Neuronal stem cell (in vitro differentiated cells): Measurements from ENCODE around the gene P4HA3.

ENCODE experiments used
- DNase-seq: peaks from one replicate; pipeline ENCODE4 v3.0.0-alpha.2; 2013; ENCODE audit warnings: low spot score
- H2AFZ ChIP-seq: one replicate; pipeline ENCODE4 v1.6.1; 2013; ENCODE audit warnings: mild to moderate bottlenecking, low read length, inconsistent platforms
- H2AK5ac ChIP-seq: 2 replicates; pipeline ENCODE4 v1.6.1; 2013; ENCODE audit warnings: low read depth, mild to moderate bottlenecking, inconsistent platforms, low read length, moderate library complexity, mixed read lengths
- H2BK120ac ChIP-seq: 2 replicates; pipeline ENCODE4 v1.6.1; 2013; ENCODE audit warnings: low read depth, mild to moderate bottlenecking, inconsistent platforms, low read length, moderate library complexity, mixed read lengths
- H2BK12ac ChIP-seq: one replicate; pipeline ENCODE4 v1.6.1; 2013; ENCODE audit warnings: low read length, inconsistent platforms
- H2BK15ac ChIP-seq: 2 replicates; pipeline ENCODE4 v1.6.1; 2013; ENCODE audit warnings: mild to moderate bottlenecking, low read length, inconsistent platforms, mixed read lengths
- H2BK5ac ChIP-seq: one replicate; pipeline ENCODE4 v1.6.1; 2013; ENCODE audit warnings: inconsistent platforms, mild to moderate bottlenecking, low read length, moderate library complexity
- H3K14ac ChIP-seq: one replicate; pipeline ENCODE4 v1.6.1; 2013; ENCODE audit warnings: low read length, inconsistent platforms
- H3K18ac ChIP-seq: 2 replicates; pipeline ENCODE4 v1.6.1; 2013; ENCODE audit warnings: low read length, inconsistent platforms
- H3K23ac ChIP-seq: 2 replicates; pipeline ENCODE4 v1.6.1; 2013; ENCODE audit warnings: low read depth, mild to moderate bottlenecking, mixed read lengths, low read length, inconsistent platforms; ENCODE audit not compliant: poor library complexity
- H3K27ac ChIP-seq: replicated peaks from 3 replicates; pipeline ENCODE4 v1.5.1; 2013; ENCODE audit warnings: low read length, inconsistent platforms
- H3K27me3 ChIP-seq, 3 experiments: 2 replicates each; pipeline ENCODE4 v1.6.1; 2013; ENCODE audit warnings: low read length in 3 of 3, mild to moderate bottlenecking in 2 of 3, inconsistent platforms in 1 of 3, low read depth in 1 of 3, mixed read lengths in 1 of 3, moderate library complexity in 1 of 3; ENCODE audit not compliant: control insufficient read depth in 3 of 3, insufficient read depth in 3 of 3
- H3K36me3 ChIP-seq, 2 donors: replicated peaks in 1 of 2; 2 replicates each; pipeline ENCODE4 v1.6.1; 2013; ENCODE audit warnings: low read length in 2 of 2; ENCODE audit not compliant: control insufficient read depth in 2 of 2, insufficient read depth in 2 of 2
- H3K4ac ChIP-seq: 2 replicates; pipeline ENCODE4 v1.6.1; 2013; ENCODE audit warnings: inconsistent platforms, mild to moderate bottlenecking, low read length, moderate library complexity
- H3K4me1 ChIP-seq, 2 donors: 1 replicate in 1 of 2; 2 replicates in 1 of 2; pipeline ENCODE4 v1.6.1; 2013; ENCODE audit warnings: low read length in 2 of 2, low read depth in 1 of 2; ENCODE audit not compliant: control insufficient read depth in 2 of 2, insufficient read depth in 1 of 2
- H3K4me2 ChIP-seq: one replicate; pipeline ENCODE4 v1.6.1; 2013; ENCODE audit warnings: mild to moderate bottlenecking, low read length, inconsistent platforms; ENCODE audit not compliant: insufficient read depth, poor library complexity, severe bottlenecking
- H3K4me3 ChIP-seq, 2 donors: 2 replicates each; pipeline ENCODE4 v1.5.1; 2013; ENCODE audit warnings: low read length in 2 of 2, mild to moderate bottlenecking in 2 of 2, inconsistent platforms in 1 of 2, moderate library complexity in 1 of 2
- H3K79me1 ChIP-seq: one replicate; pipeline ENCODE4 v1.6.1; 2013; ENCODE audit warnings: low read depth, mild to moderate bottlenecking, inconsistent platforms, low read length, moderate library complexity
- H3K9ac ChIP-seq: one replicate; pipeline ENCODE4 v1.6.1; 2013; ENCODE audit warnings: mild to moderate bottlenecking, low read depth, low read length, inconsistent platforms; ENCODE audit not compliant: poor library complexity
- H3K9me3 ChIP-seq, 2 donors: replicated peaks in 1 of 2; 2 replicates each; pipeline versions ENCODE3 to v1.6.1; 2013; ENCODE audit warnings: low read length in 2 of 2, mild to moderate bottlenecking in 2 of 2, inconsistent platforms in 1 of 2, low read depth in 1 of 2, mixed read lengths in 1 of 2, moderate library complexity in 1 of 2; ENCODE audit not compliant: control insufficient read depth in 2 of 2, insufficient read depth in 1 of 2
- H4K8ac ChIP-seq: one replicate; pipeline ENCODE4 v1.6.1; 2013; ENCODE audit warnings: low read depth, mild to moderate bottlenecking, inconsistent platforms, low read length, moderate library complexity
- H4K91ac ChIP-seq: one replicate; pipeline ENCODE4 v1.6.1; 2013; ENCODE audit warnings: low read length, low read depth, mild to moderate bottlenecking, inconsistent platforms; ENCODE audit not compliant: poor library complexity
- WGBS, 2 donors: extraction: QIAGEN DNeasy Blood & Tissue Kit; methylation state at CpG; one replicate each; pipeline ENCODE4 v1.1.7; 2013; ENCODE audit warnings: missing lambda C conversion rate in 2 of 2, mixed read lengths in 1 of 2; ENCODE audit not compliant: insufficient read length in 2 of 2, insufficient replicate concordance in 1 of 2; ENCODE audit errors: extremely low coverage in 2 of 2; 5-methylcytosine and 5-hydroxymethylcytosine counted together

The P4HA3 gene

GRCh38 chr11:74347381-74347780 lies 35.9 kb upstream of the P4HA3 start:
- WGBS, 2 donors, result no CpG with 5 or more reads among the region's 2 CpGs
- Histone ChIP-seq H2BK12ac (no peak overlapping the region), H3K4me2 (no peak overlapping the region)

GRCh38 chr11:74345420-74345819 lies 34.0 kb upstream of the P4HA3 start:
- no peak overlapping the region for H3K23ac ChIP-seq
- no peak for DNase-seq
- no peak overlapping the region for H2BK12ac ChIP-seq
- H3K18ac ChIP-seq, result no peak overlapping the region
- no peak overlapping the region for H3K4me3 ChIP-seq
- H2BK120ac ChIP-seq, result no peak overlapping the region
- no CpG with 5 or more reads among the region's 1 CpG for WGBS, 2 donors
- no peak overlapping the region for H4K8ac ChIP-seq
- no peak overlapping the region for H3K9ac ChIP-seq
- H2AFZ ChIP-seq, result no peak overlapping the region
- no peak overlapping the region for H3K14ac ChIP-seq
- H3K79me1 ChIP-seq, result no peaks in the 10 kb centered on the region
- H4K91ac ChIP-seq, result no peak overlapping the region
- H3K4ac ChIP-seq, result no peak overlapping the region
- no peak overlapping the region for H3K27ac ChIP-seq
- H2BK15ac ChIP-seq, result no peak overlapping the region
- no peaks in the 10 kb centered on the region for H3K4me1 ChIP-seq
- H3K9me3 ChIP-seq, result peaks cover 0 to 2% of the 10 kb centered on the region in 2 donors
- H3K27me3 ChIP-seq, result no peaks in the 10 kb centered on the region
- no peak overlapping the region for H3K4me2 ChIP-seq
- H3K36me3 ChIP-seq, result peaks cover 2 to 31% of the 10 kb centered on the region in 2 donors
- no peak overlapping the region for H2BK5ac ChIP-seq
- H2AK5ac ChIP-seq, result no peak overlapping the region

More at GRCh38 chr11:74347381-74347780, 35.9 kb upstream of the P4HA3 start:
- H3K4me1 ChIP-seq, result no peaks in the 10 kb centered on the region
- no peak for DNase-seq
- H3K27me3 ChIP-seq, result no peaks in the 10 kb centered on the region
- no peak overlapping the region for H3K4me3 ChIP-seq
- H2AFZ ChIP-seq, result no peak overlapping the region
- peaks cover 0 to 24% of the 10 kb centered on the region in 2 donors for H3K36me3 ChIP-seq
- no peak overlapping the region for H2BK120ac ChIP-seq
- H3K9ac ChIP-seq, result no peak overlapping the region
- no peak overlapping the region for H2BK5ac ChIP-seq
- H4K91ac ChIP-seq, result no peak overlapping the region
- H3K4ac ChIP-seq, result no peak overlapping the region
- no peak overlapping the region for H2BK15ac ChIP-seq
- H3K14ac ChIP-seq, result no peak overlapping the region
- H3K27ac ChIP-seq, result no peak overlapping the region
- peaks cover 0 to 9% of the 10 kb centered on the region in 2 donors for H3K9me3 ChIP-seq
- H4K8ac ChIP-seq, result no peak overlapping the region
- H3K79me1 ChIP-seq, result no peaks in the 10 kb centered on the region
- no peak overlapping the region for H2AK5ac ChIP-seq
- no peak overlapping the region for H3K23ac ChIP-seq
- H3K18ac ChIP-seq, result no peak overlapping the region

- no peaks in the 10 kb centered on the region for H3K27me3 ChIP-seq
- WGBS, 2 donors, result no CpG with 5 or more reads among the region's 1 CpG
- no peak overlapping the region for H2BK120ac ChIP-seq
- no peak overlapping the region for H2BK12ac ChIP-seq
- no peaks in the 10 kb centered on the region for H3K4me1 ChIP-seq
- no peaks in the 10 kb centered on the region for H3K9me3 ChIP-seq
- no peak overlapping the region for H2AFZ ChIP-seq
- H2AK5ac ChIP-seq, result no peak overlapping the region
- H3K14ac ChIP-seq, result no peak overlapping the region
- H3K27ac ChIP-seq, result no peak overlapping the region
- DNase-seq, result no peak
- no peak overlapping the region for H2BK5ac ChIP-seq
- H4K8ac ChIP-seq, result no peak overlapping the region
- H4K91ac ChIP-seq, result no peak overlapping the region
- H3K4me3 ChIP-seq, result no peak overlapping the region
- no peaks in the 10 kb centered on the region for H3K79me1 ChIP-seq
- no peak overlapping the region for H2BK15ac ChIP-seq
- no peak overlapping the region for H3K18ac ChIP-seq
- no peak overlapping the region for H3K9ac ChIP-seq
- H3K4ac ChIP-seq, result no peak overlapping the region
- no peak overlapping the region for H3K23ac ChIP-seq
- no peak overlapping the region for H3K4me2 ChIP-seq
- H3K36me3 ChIP-seq, result peaks cover 2 to 50% of the 10 kb centered on the region in 2 donors
Observed at GRCh38 chr11:74341921-74342320, 30.5 kb upstream of the P4HA3 start.

DNA sequence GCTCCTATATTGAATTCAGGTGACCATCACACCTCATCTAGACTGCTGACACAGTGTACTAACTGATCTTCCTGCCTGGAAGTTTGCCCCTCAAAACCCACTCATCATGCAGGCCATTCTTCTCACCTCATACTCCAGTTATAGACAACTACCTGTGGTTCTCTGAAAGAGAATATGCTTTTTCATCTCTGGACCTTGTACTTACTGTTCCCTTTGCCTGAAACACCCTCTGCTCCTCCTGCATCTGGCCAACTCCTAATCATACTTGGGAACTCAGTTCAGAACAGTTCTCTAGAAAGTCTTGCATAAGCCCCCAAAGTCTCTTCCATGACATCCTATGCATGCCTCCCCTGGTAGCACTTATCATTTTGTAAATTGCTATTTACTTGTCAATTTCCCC lies 28.2 kb upstream of the P4HA3 start:
- Histone ChIP-seq H3K9me3 (no peaks in the 10 kb centered on the region), H4K91ac (no peak overlapping the region), H2BK120ac (no peak overlapping the region), H3K4me1 (no peaks in the 10 kb centered on the region), H3K4me2 (no peak overlapping the region), H3K18ac (no peak overlapping the region), H3K4ac (no peak overlapping the region), H2BK12ac (no peak overlapping the region), H3K27me3 (no peaks in the 10 kb centered on the region), H3K9ac (no peak overlapping the region), H2BK5ac (no peak overlapping the region), H2AK5ac (no peak overlapping the region), H3K36me3 (peaks cover 2 to 54% of the 10 kb centered on the region in 2 donors), H4K8ac (no peak overlapping the region), H3K14ac (no peak overlapping the region), H3K4me3 (no peak overlapping the region), H3K79me1 (no peaks in the 10 kb centered on the region), H2BK15ac (no peak overlapping the region), H3K23ac (no peak overlapping the region), H2AFZ (no peak overlapping the region), H3K27ac (no peak overlapping the region)
- DNase-seq, result no peak
